HG02938 (cell line): Measurements from ENCODE around the gene RYR2.

Experiments
- ATAC-seq: cut with Tn5 transposase; IDR thresholded peaks from one replicate; pipeline ENCODE4 v1.9.1; 2021; ENCODE audit warnings: mild to moderate bottlenecking, moderate library complexity; ENCODE audit not compliant: unreplicated experiment

Gene RYR2

DNA sequence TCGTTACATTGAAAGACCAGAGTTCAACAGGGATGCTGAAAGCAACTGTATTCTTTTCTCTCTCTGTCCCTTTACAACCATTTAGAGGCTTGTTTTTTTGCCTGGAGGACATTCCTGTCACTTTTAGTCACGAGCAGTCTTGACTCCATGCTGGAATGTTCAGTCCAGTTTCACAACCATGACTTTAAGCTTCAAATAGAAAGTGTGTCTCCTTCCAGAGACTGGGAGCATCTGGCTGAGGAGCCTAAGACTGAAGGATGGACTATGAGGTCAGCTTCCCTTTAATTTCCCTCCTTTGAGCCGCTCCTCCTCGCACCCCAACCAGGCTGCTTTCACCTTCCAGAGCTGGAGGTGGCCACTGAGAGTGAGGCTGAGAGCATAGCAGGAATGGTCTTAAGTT lies 10.5 kb upstream of the RYR2 start:
- ATAC-seq, result no peak

DNA sequence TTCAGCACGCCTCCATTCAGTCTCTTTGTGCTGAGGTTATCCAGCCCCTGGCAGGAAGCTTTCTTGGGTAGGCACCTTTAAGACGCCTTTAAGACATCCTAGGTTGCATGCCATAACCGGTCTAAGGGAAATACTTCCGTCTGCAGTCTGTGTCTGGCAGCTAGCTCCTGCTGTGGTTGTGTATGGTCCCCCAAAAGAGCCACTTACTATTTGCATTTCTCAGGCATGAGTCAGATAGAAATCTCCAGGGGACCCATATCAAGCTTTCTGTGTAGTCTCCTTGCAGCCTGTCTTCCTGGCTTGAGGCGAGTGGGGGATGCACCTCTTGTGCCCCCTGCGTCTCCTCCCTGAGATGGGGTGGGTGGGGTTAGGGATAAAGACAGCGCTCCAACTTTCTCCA lies 10.0 kb upstream of the RYR2 start:
- ATAC-seq, result peak; percentile 94

DNA sequence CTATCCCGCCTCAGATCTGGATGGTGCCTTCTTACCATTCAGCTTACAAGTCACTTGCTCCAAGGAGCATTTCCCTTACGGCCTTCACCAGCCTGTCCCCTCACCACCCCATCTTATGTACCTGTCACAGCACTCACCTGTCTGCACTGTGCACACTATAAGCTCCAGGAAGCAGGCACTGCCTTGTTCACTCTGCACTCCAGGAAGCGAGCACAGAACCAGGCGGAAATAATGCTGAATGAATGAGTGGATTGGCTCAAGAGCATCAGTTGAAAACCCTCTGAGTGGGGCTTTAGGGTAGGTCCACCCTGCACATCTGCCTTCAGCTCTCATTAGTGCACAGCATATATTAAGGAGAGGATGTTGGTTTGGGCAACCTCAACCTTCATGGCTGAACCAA lies 8.9 kb upstream of the RYR2 start:
- ATAC-seq, result no peak

DNA sequence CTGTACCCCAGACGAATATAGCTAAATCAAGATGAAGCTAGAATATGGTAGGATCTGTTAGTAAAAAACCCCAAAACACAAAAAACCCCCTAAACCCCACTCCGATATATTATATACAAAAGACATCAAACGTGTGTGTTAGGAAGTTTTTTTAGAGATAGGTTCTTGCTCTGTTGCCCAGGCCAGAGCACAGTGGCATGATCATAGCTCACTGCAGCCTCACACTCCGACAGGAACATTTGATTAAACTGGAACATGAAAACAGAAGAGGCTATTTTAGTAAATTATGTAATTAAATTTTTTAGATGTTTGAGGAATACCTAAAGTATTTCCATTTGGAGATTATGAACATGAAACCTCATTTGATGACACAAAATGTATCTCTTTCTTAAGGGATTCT lies 8.2 kb upstream of the RYR2 start:
- no peak for ATAC-seq

DNA sequence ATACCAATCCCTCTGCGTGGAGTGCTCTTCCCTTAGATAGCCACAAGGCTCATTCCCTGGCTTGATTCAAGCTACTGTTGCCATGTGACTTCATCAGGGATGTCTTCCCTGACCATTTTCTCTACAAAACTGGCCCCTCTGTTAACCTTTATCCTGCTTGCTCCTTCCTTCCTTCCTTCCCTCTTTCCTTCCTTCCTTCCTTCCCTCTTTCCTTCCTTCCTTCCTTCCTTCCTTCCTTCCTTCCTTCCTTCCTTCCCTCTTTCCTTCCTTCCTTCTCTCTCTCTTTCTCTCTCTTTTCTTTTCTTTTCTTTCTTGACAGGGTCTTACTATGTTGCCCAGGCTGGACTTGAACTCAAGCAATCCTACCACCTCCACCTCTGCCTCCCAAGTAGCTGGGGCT lies 6.2 kb upstream of the RYR2 start:
- no peak for ATAC-seq

DNA sequence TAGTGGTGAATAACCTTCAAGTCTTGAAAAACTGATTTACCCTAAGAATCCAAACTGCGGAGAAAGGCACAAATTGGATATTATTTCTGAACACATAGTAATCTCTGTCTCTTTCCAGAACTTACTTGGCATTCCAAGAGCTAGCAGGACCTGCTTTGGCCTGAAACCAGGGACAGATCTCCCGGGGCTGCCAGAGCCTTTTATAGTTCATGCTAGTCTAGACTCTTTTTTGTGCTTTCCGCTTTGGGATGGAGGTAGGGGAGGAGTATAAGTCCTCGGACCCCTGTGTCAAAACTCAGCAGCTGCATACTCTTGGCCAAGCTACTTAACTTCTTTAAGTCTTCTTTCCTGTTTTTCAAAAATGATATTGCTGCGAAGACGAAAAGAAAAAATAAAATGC lies 3.8 kb upstream of the RYR2 start:
- no peak for ATAC-seq

DNA sequence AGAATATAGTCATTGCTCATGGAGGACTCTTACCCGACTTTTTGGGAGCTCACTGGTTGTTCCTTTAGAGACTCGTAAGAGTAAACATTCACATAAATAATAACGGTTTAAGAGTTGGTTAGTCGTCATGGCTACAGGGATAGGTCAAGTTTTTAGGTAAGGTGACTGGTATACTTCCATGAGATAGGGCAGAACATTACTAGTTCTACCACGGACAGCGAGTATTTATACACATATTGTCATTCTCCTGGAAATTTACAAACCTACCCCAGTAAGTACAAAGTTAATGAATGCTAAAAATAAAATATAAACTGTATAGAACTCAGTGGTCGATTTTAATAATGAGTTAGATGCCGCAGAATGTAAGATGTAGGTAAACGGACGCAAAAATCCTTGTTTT lies 1.2 kb upstream of the RYR2 start:
- ATAC-seq, result no peak

DNA sequence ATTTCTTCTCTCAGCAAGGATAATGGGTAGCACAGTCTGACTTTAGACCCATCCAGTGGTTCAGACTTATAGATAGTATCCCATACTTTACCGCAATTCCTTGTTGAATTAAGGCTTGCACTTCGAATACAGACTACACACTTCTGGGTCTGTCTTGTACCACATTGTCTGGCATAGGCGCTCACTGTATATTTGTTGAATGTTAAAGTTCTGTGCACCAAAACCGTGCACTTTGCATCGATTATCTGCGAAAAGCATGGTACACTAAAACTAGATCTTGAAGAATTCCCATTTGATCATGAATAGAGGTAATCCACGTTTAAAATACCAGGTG lies 556 bp upstream of the RYR2 start:
- ATAC-seq, result no peak

DNA sequence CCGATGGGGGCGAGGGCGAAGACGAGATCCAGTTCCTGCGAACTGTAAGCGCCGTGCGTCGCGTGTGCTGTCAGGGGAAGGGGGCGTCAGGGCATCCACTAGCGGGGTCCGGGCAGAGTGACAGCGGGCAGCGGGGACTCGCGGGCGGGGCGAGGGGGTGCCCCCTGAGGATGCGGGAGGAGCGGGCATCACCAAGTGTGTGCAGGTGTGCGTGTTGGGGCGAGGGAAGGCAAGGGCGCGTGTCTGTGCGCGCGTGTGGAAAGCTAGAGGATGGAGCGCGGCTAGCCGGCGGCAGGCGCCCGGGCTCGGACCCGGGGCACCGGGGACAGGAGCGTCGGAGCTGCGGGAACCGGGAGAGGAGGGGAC lies 525 bp downstream of the RYR2 start:
- ATAC-seq, result no peak

DNA sequence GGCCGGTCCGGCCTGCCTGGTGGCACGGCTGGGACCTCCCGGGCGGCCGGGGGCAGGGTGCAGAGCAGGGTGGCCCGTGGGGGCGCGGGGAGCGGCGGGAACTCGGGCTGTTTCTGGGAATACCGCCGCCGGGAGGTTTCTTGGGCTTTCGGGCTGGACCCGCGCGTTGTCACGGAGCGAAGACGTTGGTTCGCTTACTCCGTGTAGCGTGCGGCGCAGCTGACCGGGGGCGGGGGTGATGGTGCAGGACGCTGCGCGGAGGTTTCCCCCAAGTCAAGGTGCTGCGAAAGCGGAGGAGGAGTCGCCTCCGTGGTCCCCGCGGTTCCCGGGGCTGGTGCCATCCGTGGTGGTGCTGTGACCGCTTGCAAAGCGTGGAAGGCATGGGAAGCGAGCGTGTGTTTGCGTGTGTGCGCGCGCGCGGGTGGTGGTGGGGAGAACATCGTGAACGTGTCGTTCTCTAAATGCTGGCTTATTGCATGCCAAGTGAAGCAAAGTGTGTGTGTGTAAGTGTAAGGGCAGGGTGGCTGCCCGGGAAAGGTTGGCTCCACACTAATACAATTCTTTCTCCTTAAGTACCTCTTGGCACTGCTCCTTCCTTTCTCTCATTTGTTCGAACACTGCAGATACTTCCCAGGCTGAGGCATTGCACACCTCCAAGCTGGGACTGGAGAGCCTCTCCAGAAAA lies 1.1 kb downstream of the RYR2 start:
- ATAC-seq, result no peak

DNA sequence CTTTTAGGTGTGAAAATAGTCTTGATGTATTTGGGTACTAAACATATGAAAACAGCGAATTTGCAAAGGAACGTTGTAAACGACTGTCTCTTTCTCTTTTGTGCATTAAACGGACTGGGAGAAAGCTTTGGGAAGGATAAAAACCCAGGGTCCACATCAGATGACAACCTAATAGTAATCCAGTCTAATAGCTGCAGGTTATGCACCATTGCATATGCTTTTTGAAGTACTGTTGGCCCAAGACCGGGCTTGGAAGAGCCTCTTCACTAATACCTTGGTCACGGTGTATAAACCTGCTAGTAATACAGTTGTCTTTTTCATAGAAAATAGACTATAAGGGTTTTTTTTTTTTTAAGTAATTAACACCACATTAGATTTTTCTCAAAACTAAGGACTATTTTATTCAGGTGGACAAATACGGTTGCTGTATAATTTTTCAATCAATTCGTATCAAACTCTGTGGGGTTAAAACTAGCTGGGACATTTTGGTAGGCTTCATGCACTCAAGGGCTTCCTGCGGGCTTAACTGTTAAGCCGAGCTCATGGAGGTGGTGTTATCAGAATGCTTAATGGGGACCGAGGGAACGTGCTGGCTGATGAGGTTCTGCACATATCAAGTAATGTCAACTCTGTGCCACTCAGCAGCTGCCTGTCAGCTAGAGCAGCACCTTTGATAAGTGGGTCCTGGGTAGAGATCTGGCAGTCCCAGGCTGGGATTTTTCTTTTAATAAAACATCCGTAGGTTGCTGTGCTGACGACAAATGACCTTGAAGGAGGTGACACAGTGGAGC lies 2.1 kb downstream of the RYR2 start:
- ATAC-seq, result no peak

DNA sequence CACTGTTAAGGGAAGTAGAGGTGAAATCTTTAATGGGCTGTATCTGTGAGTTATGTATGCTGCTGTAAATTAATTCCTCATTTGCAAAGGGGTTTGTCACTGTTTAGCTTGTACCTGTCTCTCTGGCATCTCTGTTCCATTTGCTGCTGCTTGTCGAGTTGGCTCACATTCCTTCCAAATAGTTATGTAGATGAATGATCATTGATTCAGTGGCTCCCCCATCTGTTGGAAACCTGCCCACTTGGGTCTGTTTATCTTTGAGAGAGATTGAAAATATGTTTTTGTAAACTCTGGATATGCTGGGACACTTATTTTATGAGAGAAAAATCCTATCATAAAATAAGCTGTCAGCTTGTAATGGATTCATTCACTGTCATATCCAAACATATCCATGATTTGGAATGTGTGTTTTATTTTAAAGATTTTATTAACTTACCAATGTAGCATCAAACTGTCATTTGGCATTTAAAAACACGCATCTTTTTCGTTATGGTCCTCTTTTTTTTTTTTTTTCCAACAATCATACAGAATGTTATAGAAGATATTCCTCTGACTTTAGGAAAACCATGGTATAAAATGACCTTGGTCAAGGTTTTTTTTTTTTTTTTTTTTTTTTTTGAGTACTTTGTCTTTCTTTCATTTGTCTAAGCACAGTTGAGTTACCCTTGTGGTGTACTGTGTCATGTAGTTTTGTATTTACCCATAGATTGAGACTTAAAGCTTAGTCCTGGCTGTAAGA lies 3.5 kb downstream of the RYR2 start:
- ATAC-seq, result no peak

DNA sequence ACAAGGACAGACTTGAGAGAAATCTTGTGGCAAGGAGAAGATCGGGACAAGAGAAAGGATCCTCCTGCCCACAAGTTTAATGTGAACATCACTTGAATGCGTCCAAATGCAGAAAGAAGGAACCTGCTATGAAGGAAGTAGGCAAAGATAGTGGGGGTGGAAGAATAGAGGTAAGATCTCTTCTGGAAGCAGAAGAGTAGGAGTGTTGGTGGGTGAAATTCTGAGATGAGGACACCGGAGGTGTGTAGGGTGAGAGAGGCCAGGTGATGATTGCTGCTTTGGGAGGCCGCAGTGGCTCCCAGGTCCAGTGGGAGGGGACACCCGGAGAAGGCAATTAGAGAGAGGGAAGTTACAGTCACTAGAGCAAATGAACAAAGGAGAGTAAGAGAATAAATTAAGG lies 6.8 kb downstream of the RYR2 start:
- no peak for ATAC-seq

DNA sequence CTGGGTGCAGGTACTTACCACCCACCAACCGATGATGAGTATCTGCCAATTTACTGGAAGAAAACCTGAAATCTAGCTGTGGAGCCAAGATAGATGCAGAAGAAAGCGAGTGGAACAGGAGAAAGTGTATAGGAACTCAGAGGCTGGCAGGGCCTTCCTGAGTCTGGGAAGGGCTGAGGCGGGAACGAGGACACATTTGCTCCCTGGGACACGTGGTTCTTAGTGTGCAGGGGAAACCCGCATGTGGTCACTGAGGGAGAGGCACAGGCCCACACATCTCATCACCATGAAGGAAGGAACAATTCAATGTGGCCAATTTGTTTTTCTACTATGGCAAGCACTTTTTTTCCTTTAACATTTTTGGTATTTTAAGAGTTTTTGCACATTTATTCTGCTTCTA lies 8.2 kb downstream of the RYR2 start:
- no peak for ATAC-seq

DNA sequence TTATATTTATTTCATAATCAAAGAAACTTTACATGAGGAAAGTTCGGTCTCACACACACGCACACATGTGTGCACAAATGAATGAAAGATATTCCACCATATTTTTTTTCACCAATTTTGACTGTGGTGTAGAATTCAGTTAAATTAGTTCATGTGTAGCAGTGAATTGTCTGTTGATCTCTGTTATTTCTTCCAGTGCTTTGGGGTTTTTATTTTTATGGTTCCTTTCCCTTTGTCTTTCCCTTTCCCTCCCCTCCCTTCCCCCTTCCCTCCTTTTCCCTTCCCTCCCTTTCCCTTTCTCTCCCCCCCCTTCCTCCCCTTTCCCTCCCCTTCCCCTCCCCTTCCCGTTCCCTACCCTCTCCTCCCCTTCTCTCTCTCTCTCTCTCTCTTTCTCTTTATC lies 8.9 kb downstream of the RYR2 start:
- ATAC-seq, result no peak

DNA sequence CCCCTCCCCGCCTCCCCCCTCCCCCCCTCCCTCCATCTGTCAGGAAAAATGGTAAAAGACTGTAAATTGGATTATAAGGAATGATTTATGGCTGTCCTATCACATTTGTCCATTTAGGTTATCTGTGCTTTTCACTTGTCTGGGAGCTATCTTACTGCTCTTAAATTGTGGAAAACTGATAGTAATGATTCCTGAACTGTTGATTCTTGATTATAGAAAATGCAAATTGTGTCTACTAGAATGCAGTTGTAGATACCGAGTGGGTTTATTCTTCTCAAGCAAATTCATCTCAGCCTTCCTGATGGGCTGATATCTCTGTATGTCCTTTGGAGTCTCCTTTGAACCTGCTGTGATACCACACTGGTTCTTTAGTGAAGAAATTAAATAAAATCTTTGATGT lies 12.3 kb downstream of the RYR2 start:
- ATAC-seq, result no peak

DNA sequence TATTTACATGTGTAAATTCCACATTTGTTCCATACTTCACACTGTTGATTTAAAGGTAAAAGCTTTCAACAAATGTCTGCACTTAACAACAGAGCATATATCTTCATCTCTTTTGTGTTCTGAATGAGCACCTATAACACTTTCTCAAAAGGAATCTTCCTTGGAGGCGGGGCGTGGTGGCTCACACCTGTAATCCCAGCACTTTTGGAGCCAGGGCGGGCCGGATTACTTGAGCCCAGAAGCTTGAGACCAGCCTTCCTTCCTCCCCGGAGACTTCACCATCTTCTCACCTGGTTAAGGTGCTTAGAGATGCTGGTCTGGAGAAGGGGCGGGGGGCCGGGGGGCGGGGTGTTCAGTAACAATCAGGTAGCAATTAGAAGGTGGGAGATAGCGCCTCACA lies 16.5 kb downstream of the RYR2 start:
- no peak for ATAC-seq

DNA sequence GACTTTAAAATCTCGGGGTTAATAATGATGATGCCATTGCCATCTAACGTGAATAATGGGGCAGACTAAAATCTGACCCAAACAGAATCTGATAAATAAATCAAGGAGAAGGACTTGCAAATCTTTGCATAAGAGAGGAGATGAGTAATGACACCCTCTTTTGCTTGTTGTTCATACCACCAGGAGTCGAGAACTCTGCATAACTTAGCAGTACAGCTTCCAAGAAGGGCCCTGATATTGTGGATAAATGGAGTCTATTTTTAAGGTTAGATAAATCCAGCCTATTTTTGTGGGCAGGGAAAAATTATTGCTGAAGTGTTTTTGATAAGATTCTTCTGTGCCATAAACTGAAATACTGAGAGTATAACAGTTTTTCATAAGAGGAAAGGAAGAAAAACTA lies 17.3 kb downstream of the RYR2 start:
- no peak for ATAC-seq

DNA sequence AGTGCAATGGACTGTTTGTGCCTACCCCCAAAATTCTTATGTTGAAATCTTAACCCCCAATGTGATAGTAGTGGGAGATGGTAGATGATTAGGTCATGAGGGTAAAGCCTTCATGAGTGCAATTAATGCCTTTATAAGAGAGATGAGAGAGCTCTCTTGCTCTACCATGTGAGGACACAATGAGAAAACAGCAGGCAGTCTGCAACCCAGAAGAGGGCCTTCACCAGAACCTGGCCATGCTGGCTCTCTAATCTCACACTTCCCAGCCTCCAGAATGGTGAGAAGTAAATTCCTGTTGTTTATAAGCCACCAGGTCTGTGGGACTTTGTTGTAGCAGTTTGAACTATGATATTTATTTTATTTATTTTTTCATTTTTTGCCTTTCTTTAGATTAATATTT lies 21.0 kb downstream of the RYR2 start:
- ATAC-seq, result no peak

DNA sequence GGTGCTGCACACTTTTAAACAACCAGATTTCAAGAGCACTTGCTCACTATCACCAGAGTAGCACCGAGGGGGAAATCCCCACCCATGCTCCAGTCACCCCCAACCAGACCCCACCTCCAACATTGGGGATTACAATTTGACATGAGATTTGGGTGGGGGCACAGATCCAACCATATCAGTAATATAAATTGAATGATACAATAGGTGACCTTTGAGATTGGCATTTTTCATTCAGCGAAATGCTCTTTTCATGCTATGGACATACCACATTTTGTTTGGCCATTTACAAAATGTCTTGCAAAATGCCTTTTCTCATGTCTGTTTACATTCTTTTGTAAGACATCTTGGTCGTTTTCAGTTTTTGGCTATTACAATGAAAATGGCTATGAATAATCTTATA lies 23.9 kb downstream of the RYR2 start:
- ATAC-seq, result no peak

DNA sequence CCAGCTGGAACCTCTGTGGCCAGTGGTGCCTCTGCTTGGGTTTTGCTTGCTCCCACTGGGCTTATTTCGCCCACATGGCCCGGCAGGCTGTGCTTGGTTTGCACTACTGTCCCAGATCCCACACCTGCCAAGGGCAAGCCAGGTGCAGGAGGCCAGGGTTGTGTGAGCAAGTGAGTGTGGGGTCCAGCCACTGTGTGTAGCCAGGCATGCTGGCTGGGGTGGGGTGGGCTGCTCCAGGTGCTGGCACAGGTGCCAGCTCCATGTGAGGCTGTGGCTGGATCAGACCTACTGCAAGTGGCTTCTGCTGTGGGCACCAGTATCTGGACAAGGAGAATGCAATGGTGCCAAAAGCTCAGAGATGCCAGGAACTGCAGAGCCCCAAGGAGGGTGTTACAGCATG lies 28.5 kb downstream of the RYR2 start:
- ATAC-seq, result no peak

DNA sequence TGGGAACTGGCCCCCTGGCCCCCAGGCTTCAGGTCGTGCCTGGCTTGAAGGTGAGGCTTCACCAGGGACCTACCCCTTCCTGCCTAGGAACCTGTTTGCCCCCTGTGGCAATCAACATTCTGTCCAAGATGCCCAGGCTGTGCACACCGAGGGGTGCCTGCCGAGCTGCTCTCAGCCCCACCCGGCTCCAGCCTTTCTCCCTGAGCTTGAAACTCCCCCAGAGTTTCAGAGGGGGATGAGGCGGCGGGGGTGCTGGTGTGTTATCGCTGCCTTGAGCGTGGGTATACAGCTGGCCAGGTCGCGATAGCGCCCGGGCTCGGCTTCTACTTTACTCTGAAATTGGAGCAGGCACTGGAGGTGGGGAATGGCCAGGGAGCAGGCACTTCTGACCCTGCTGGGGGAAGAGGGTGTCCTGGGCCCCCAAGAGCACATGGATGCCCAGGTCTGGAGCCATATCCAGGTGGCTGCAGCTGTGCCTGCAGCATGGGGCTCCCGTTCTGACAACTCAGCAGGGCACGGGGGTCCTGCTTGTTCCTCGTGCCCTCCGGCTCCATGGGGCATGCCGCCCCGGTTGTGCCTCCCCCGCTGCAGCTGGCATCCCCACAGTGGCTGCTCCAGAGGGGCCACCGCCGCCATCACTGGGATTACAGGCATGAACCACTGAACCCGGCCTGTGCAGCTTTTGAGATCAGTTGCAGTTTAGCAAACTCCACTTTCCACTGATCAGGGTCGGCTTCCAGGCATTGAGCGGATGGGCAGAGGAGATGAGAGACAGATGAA lies 29.8 kb downstream of the RYR2 start:
- ATAC-seq, result no peak
